Measurements from ENCODE around the gene ARMS2.

ARMS2 gene

GRCh38 chr10:122455376-122456079, 1.1 kb downstream of the ARMS2 start:
- no peak for DNase-seq

GRCh38 chr10:122457934-122458333, 3.5 kb downstream of the ARMS2 start:
- DNase-seq, result no peak

GRCh38 chr10:122458693-122459092, 4.2 kb downstream of the ARMS2 start:
- DNase-seq, result no peak

- no peak for DNase-seq
Observed at GRCh38 chr10:122459561-122460273, 5.3 kb downstream of the ARMS2 start.

GRCh38 chr10:122460891-122461293, 6.4 kb downstream of the ARMS2 start:
- no peak for DNase-seq

- DNase-seq, result no peak
Observed at GRCh38 chr10:122461367-122461728, 6.9 kb downstream of the ARMS2 start, which contains the start of gene HTRA1. TSS of gene HTRA1 (plus strand) at chr10:122461553. CDS start at chr10:122461653, 100 bp downstream.

GRCh38 chr10:122461729-122462532, 7.5 kb downstream of the ARMS2 start:
- DNase-seq, result no peak

- peak; percentile 13 for DNase-seq
Observed at GRCh38 chr10:122462533-122463465, 8.3 kb downstream of the ARMS2 start.

GRCh38 chr10:122463466-122464249, 9.2 kb downstream of the ARMS2 start:
- no peak for DNase-seq

GRCh38 chr10:122464250-122464510, 9.7 kb downstream of the ARMS2 start:
- no peak for DNase-seq

GRCh38 chr10:122464586-122464985, 10.1 kb downstream of the ARMS2 start:
- no peak for DNase-seq

- DNase-seq, result no peak
Observed at GRCh38 chr10:122465401-122466040, 11.1 kb downstream of the ARMS2 start.

GRCh38 chr10:122466951-122467381, 12.5 kb downstream of the ARMS2 start:
- no peak for DNase-seq

GRCh38 chr10:122467701-122468100, 13.2 kb downstream of the ARMS2 start:
- no peak for DNase-seq

- no peak for DNase-seq
Observed at GRCh38 chr10:122468307-122468925, 14.0 kb downstream of the ARMS2 start.

GRCh38 chr10:122468926-122469781, 14.7 kb downstream of the ARMS2 start:
- DNase-seq, result no peak

GRCh38 chr10:122469848-122470247, 15.4 kb downstream of the ARMS2 start:
- DNase-seq, result no peak

GRCh38 chr10:122471531-122472177, 17.2 kb downstream of the ARMS2 start:
- no peak for DNase-seq

- no peak for DNase-seq
Observed at GRCh38 chr10:122473116-122473515, 18.7 kb downstream of the ARMS2 start.

All from activated CD4-positive, alpha-beta T cell treated with anti-CD3 and anti-CD28 coated beads, Interleukin-2, Interleukin-6, amounts not matched to agents 100 ng/mL and 50 ng/mL, durations not matched to agents 16 hours and 8 hours (primary cell).